Mesendoderm (in vitro differentiated cells): ENCODE data around the gene TAF1C.
"Not testable (repeated sequence)": the region's sequence is repeated elsewhere in the genome, so short reads cannot be mapped to it uniquely, and the experiment has no call there.

Experiments used
- DNase-seq: peaks from one replicate; pipeline ENCODE4 v3.0.0; 2013
- H2AK5ac ChIP-seq: 2 replicates; pipeline ENCODE4 v1.6.1; 2013; ENCODE audit warnings: low read length, inconsistent platforms
- H2BK120ac ChIP-seq: 2 replicates; pipeline ENCODE4 v1.6.1; 2013; ENCODE audit warnings: low read depth, mild to moderate bottlenecking, low read length, moderate library complexity, mixed read lengths
- H2BK15ac ChIP-seq: replicated peaks from 2 replicates; pipeline ENCODE4 v1.6.1; 2013; ENCODE audit warnings: low read depth, mild to moderate bottlenecking, moderate library complexity
- H2BK5ac ChIP-seq: 2 replicates; pipeline ENCODE4 v1.6.1; 2013; ENCODE audit warnings: low read length, inconsistent platforms
- H3K18ac ChIP-seq: 2 replicates; pipeline ENCODE4 v1.6.1; 2013; ENCODE audit warnings: mild to moderate bottlenecking, low read length, mixed read lengths
- H3K23ac ChIP-seq: one replicate; pipeline ENCODE4 v1.6.1; 2013; ENCODE audit warnings: low read length
- H3K27ac ChIP-seq: 2 replicates; pipeline ENCODE4 v1.5.1; 2013; ENCODE audit warnings: low read depth, mild to moderate bottlenecking, inconsistent platforms, low read length, moderate library complexity
- H3K27me3 ChIP-seq: 2 replicates; pipeline ENCODE4 v1.6.1; 2013; ENCODE audit warnings: low read length, control low read depth, mild to moderate bottlenecking, inconsistent platforms; ENCODE audit not compliant: insufficient read depth, poor library complexity
- H3K36me3 ChIP-seq: 2 replicates; pipeline ENCODE4 v1.6.1; 2013; ENCODE audit warnings: low read length, inconsistent platforms; ENCODE audit not compliant: control insufficient read depth, insufficient read depth
- H3K4ac ChIP-seq: one replicate; pipeline ENCODE4 v1.6.1; 2013; ENCODE audit warnings: low read depth, mild to moderate bottlenecking, low read length, moderate library complexity
- H3K4me1 ChIP-seq: 2 replicates; pipeline ENCODE4 v1.6.1; 2013; ENCODE audit warnings: low read depth, low read length, inconsistent platforms; ENCODE audit not compliant: control insufficient read depth
- H3K4me2 ChIP-seq: 2 replicates; pipeline ENCODE4 v1.6.1; 2013; ENCODE audit warnings: low read length
- H3K4me3 ChIP-seq: 2 replicates; pipeline ENCODE4 v1.5.1; 2013; ENCODE audit warnings: mild to moderate bottlenecking, low read length
- H3K56ac ChIP-seq: one replicate; pipeline ENCODE4 v1.6.1; 2013; ENCODE audit warnings: low read length
- H3K79me1 ChIP-seq: 2 replicates; pipeline ENCODE4 v1.6.1; 2013; ENCODE audit warnings: low read length, inconsistent platforms
- H3K79me2 ChIP-seq: 2 replicates; pipeline ENCODE4 v1.6.1; 2013; ENCODE audit warnings: mild to moderate bottlenecking, low read length; ENCODE audit not compliant: control insufficient read depth, insufficient read depth
- H3K9ac ChIP-seq: 2 replicates; pipeline ENCODE4 v1.6.1; 2013; ENCODE audit warnings: low read length, inconsistent platforms
- H4K5ac ChIP-seq: one replicate; pipeline ENCODE4 v1.6.1; 2013; ENCODE audit warnings: low read length
- H4K8ac ChIP-seq: one replicate; pipeline ENCODE4 v1.6.1; 2013; ENCODE audit warnings: low read depth, mild to moderate bottlenecking, control low read depth, low read length, moderate library complexity
- WGBS: extraction: QIAGEN DNeasy Blood & Tissue Kit; methylation state at CpG from one replicate; pipeline ENCODE4 v1.1.7; 2013; ENCODE audit warnings: low lambda C conversion rate, missing lambda C conversion rate; ENCODE audit not compliant: insufficient coverage; ENCODE audit errors: extremely low coverage; 5-methylcytosine and 5-hydroxymethylcytosine counted together

The TAF1C gene

GRCh38 chr16:84224554-84224953 lies 37.7 kb upstream of the TAF1C start:
- H3K36me3 ChIP-seq: no peaks in the 10 kb centered on the region
- H2BK15ac ChIP-seq: no peak overlapping the region
- no peak overlapping the region for H3K4me2 ChIP-seq
- no peak overlapping the region for H3K4ac ChIP-seq
- H3K9ac ChIP-seq: no peak overlapping the region
- no peak overlapping the region for H3K27ac ChIP-seq
- H3K56ac ChIP-seq: no peak overlapping the region
- H2AK5ac ChIP-seq: no peak overlapping the region
- H3K79me2 ChIP-seq: no peaks in the 10 kb centered on the region
- H3K23ac ChIP-seq: no peak overlapping the region
- no peak overlapping the region for H4K5ac ChIP-seq
- no peak overlapping the region for H3K18ac ChIP-seq
- WGBS: no CpG with 5 or more reads among the region's 3 CpGs
- H2BK5ac ChIP-seq: no peak overlapping the region
- H3K4me3 ChIP-seq: no peak overlapping the region
- DNase-seq: no peak
- no peaks in the 10 kb centered on the region for H3K27me3 ChIP-seq
- no peaks in the 10 kb centered on the region for H3K4me1 ChIP-seq
- H2BK120ac ChIP-seq: no peak overlapping the region
- H3K79me1 ChIP-seq: no peaks in the 10 kb centered on the region
- no peak overlapping the region for H4K8ac ChIP-seq

GRCh38 chr16:84223456-84223855 lies 36.6 kb upstream of the TAF1C start:
- H3K4me3 ChIP-seq: no peak overlapping the region
- no CpG with 5 or more reads among the region's 4 CpGs for WGBS
- H3K79me1 ChIP-seq: no peaks in the 10 kb centered on the region

GRCh38 chr16:84220851-84221250 lies 34.0 kb upstream of the TAF1C start:
- H3K4me2 ChIP-seq: no peak overlapping the region
- no CpG with 5 or more reads among the region's 1 CpG for WGBS
- no peak overlapping the region for H2BK5ac ChIP-seq
- no peak overlapping the region for H3K23ac ChIP-seq
- H4K8ac ChIP-seq: no peak overlapping the region
- no peak overlapping the region for H3K56ac ChIP-seq
- no peak overlapping the region for H4K5ac ChIP-seq
- H3K4me1 ChIP-seq: peaks cover 4% of the 10 kb centered on the region
- H2BK15ac ChIP-seq: no peak overlapping the region
- no peaks in the 10 kb centered on the region for H3K36me3 ChIP-seq
- DNase-seq: no peak
- H3K27me3 ChIP-seq: no peaks in the 10 kb centered on the region
- H3K79me2 ChIP-seq: no peaks in the 10 kb centered on the region
- H3K4ac ChIP-seq: no peak overlapping the region
- H2BK120ac ChIP-seq: no peak overlapping the region
- no peak overlapping the region for H3K9ac ChIP-seq
- H2AK5ac ChIP-seq: no peak overlapping the region
- H3K27ac ChIP-seq: no peak overlapping the region
- H3K18ac ChIP-seq: no peak overlapping the region
- H3K79me1 ChIP-seq: no peaks in the 10 kb centered on the region
- H3K4me3 ChIP-seq: no peak overlapping the region

More at GRCh38 chr16:84223456-84223855, 36.6 kb upstream of the TAF1C start:
- no peaks in the 10 kb centered on the region for H3K79me2 ChIP-seq
- no peak overlapping the region for H3K18ac ChIP-seq
- no peak overlapping the region for H2BK5ac ChIP-seq
- no peak overlapping the region for H2BK120ac ChIP-seq
- no peak overlapping the region for H4K5ac ChIP-seq
- H3K4ac ChIP-seq: no peak overlapping the region
- no peak overlapping the region for H3K56ac ChIP-seq
- H3K4me1 ChIP-seq: peaks cover 2% of the 10 kb centered on the region
- no peak overlapping the region for H3K23ac ChIP-seq
- no peaks in the 10 kb centered on the region for H3K36me3 ChIP-seq
- no peak overlapping the region for H3K9ac ChIP-seq
- no peak overlapping the region for H2BK15ac ChIP-seq
- H4K8ac ChIP-seq: no peak overlapping the region
- H3K27me3 ChIP-seq: no peaks in the 10 kb centered on the region
- H3K4me2 ChIP-seq: no peak overlapping the region
- no peak overlapping the region for H2AK5ac ChIP-seq
- no peak for DNase-seq
- H3K27ac ChIP-seq: no peak overlapping the region

- peak overlapping the region; percentile 36 for H3K27ac ChIP-seq
- no peaks in the 10 kb centered on the region for H3K79me2 ChIP-seq
- peak; percentile 66 for DNase-seq
These were observed 32.1 kb upstream of the TAF1C start for GRCh38 chr16:84218956-84219355.

GRCh38 chr16:84218176-84218823 lies 31.4 kb upstream of the TAF1C start:
- no peak overlapping the region for H4K8ac ChIP-seq
- DNase-seq: no peak
- no peak overlapping the region for H2BK120ac ChIP-seq
- H2AK5ac ChIP-seq: no peak overlapping the region
- H3K79me1 ChIP-seq: no peaks in the 10 kb centered on the region
- no peak overlapping the region for H3K56ac ChIP-seq
- H4K5ac ChIP-seq: no peak overlapping the region
- no peak overlapping the region for H2BK5ac ChIP-seq
- no peaks in the 10 kb centered on the region for H3K27me3 ChIP-seq
- no peak overlapping the region for H3K23ac ChIP-seq
- H3K4me1 ChIP-seq: peaks cover 4% of the 10 kb centered on the region
- peak overlapping the region; percentile 36 for H3K27ac ChIP-seq
- H3K4me3 ChIP-seq: no peak overlapping the region
- H3K4me2 ChIP-seq: no peak overlapping the region
- no peak overlapping the region for H3K9ac ChIP-seq
- no peak overlapping the region for H3K4ac ChIP-seq
- H3K18ac ChIP-seq: no peak overlapping the region
- H2BK15ac ChIP-seq: no peak overlapping the region
- WGBS: no CpG with 5 or more reads among the region's 17 CpGs
- no peaks in the 10 kb centered on the region for H3K36me3 ChIP-seq
- no peaks in the 10 kb centered on the region for H3K79me2 ChIP-seq

More at GRCh38 chr16:84218956-84219355, 32.1 kb upstream of the TAF1C start:
- no peaks in the 10 kb centered on the region for H3K36me3 ChIP-seq
- no peak overlapping the region for H2BK5ac ChIP-seq
- H2BK120ac ChIP-seq: no peak overlapping the region
- H3K56ac ChIP-seq: no peak overlapping the region
- H3K18ac ChIP-seq: no peak overlapping the region
- WGBS: no CpG with 5 or more reads among the region's 6 CpGs
- H3K9ac ChIP-seq: no peak overlapping the region
- no peak overlapping the region for H3K23ac ChIP-seq
- H4K5ac ChIP-seq: no peak overlapping the region
- H2BK15ac ChIP-seq: no peak overlapping the region
- no peak overlapping the region for H4K8ac ChIP-seq
- no peaks in the 10 kb centered on the region for H3K27me3 ChIP-seq
- H3K4me3 ChIP-seq: no peak overlapping the region
- H3K4me2 ChIP-seq: no peak overlapping the region
- H3K4ac ChIP-seq: no peak overlapping the region
- no peak overlapping the region for H2AK5ac ChIP-seq
- peaks cover 4% of the 10 kb centered on the region for H3K4me1 ChIP-seq
- H3K79me1 ChIP-seq: no peaks in the 10 kb centered on the region

GRCh38 chr16:84216144-84216543 lies 29.3 kb upstream of the TAF1C start:
- no CpG with 5 or more reads among the region's 3 CpGs for WGBS
- H3K27ac ChIP-seq, H3K18ac ChIP-seq, H2BK5ac ChIP-seq, H3K79me1 ChIP-seq, H3K23ac ChIP-seq, H3K9ac ChIP-seq, H3K79me2 ChIP-seq, H3K36me3 ChIP-seq, H3K4me1 ChIP-seq, H2BK120ac ChIP-seq, H3K4me3 ChIP-seq, H3K27me3 ChIP-seq, H3K56ac ChIP-seq, H3K4ac ChIP-seq, H4K5ac ChIP-seq, H4K8ac ChIP-seq, DNase-seq, H2AK5ac ChIP-seq, H2BK15ac ChIP-seq, H3K4me2 ChIP-seq: not testable (repeated sequence)
